ENCODE results near the gene TTLL7. TPM values are rescaled to one million over a fixed set of nuclear protein-coding genes. Genes with fewer than 3 reads are reported as not detected.

TTLL7 gene
- total RNA-seq, 1 experiment from 2014 or later: 6.6 TPM

DNA sequence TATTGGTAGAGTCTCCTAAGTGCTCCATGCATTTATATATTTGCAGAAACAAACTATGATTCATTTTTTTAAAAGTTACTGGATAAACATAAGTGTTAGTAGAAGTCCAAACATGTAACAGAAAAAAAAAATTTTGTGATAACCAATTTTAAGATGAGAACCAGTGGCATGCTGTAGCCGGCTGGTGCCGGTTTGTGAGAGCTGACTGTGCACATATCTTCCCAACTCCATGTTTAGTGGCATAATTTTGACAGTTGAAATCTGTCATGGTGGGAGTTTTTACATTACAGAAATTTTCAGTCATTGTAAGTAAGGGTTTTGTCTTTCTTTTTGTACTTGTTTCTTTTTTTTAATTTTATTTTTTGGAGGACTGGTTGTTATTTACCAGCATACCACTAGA is 141.2 kb downstream of the TTLL7 start:
- Histone ChIP-seq H4K8ac (replicated peaks; ENCODE audit: insufficient read length, low read depth, low read length) (no peak overlapping the region), H2BK5ac (ENCODE audit: insufficient read length, low read length) (no peak overlapping the region)

More for the DNA sequence above, 141.2 kb downstream of the TTLL7 start:
- Histone ChIP-seq H2BK12ac (ENCODE audit: insufficient read length, low read depth, low read length) (no peak overlapping the region), H3K4me2 (ENCODE audit: insufficient read depth, insufficient read length, low read length) (no peak overlapping the region), H3K14ac (ENCODE audit: insufficient read depth, low read length) (no peak overlapping the region), H3K4ac (ENCODE audit: low read depth, low read length) (no peak overlapping the region), H3K4me1 (ENCODE audit: insufficient read depth, low read length) (no peaks in the 10 kb centered on the region), H3K23ac (ENCODE audit: insufficient read length, low read depth, low read length) (no peak overlapping the region), H4K91ac (ENCODE audit: insufficient read length, low read depth, low read length) (no peak overlapping the region), H3K27ac (ENCODE audit: insufficient read length, low read depth, low read length) (no peak overlapping the region), H3K18ac (ENCODE audit: insufficient read length, low read depth, low read length) (no peak overlapping the region), H4K5ac (ENCODE audit: insufficient read length, low read depth, low read length) (no peak overlapping the region), H3K9ac (ENCODE audit: extremely low read depth, insufficient read length, low read length) (no peak overlapping the region), H3K79me1 (ENCODE audit: insufficient read depth, low read depth, low read length, poor library complexity, severe bottlenecking) (no peaks in the 10 kb centered on the region), H3K23me2 (ENCODE audit: insufficient read length, low read depth, low read length, poor library complexity, severe bottlenecking) (no peaks in the 10 kb centered on the region), H2AFZ (ENCODE audit: low read length) (no peak overlapping the region), H2BK15ac (ENCODE audit: low read depth, low read length) (no peak overlapping the region), H3K56ac (ENCODE audit: insufficient read length, low read depth, low read length) (no peak overlapping the region), H4K20me1 (ENCODE audit: control insufficient read depth, insufficient read depth, insufficient read length) (no peaks in the 10 kb centered on the region), H2AK5ac (ENCODE audit: insufficient read length, low read length) (no peak overlapping the region), H3K9me3 (ENCODE audit: control insufficient read depth, low read depth, low read length) (no peaks in the 10 kb centered on the region), H3T11ph (ENCODE audit: low read length) (no peak overlapping the region), H3K79me2 (ENCODE audit: insufficient read depth, low read length) (no peaks in the 10 kb centered on the region), H3K27me3 (ENCODE audit: insufficient read depth, low read length) (no peaks in the 10 kb centered on the region), H2BK20ac (ENCODE audit: low read depth, low read length, poor library complexity, severe bottlenecking) (no peak overlapping the region), H2BK120ac (ENCODE audit: low read depth, low read length, poor library complexity, severe bottlenecking) (no peak overlapping the region)
- no CpG with 5 or more reads among the region's 2 CpGs for WGBS (ENCODE audit: extremely low coverage, insufficient read length, low lambda C conversion rate)
- TF ChIP-seq, protein P1, sequence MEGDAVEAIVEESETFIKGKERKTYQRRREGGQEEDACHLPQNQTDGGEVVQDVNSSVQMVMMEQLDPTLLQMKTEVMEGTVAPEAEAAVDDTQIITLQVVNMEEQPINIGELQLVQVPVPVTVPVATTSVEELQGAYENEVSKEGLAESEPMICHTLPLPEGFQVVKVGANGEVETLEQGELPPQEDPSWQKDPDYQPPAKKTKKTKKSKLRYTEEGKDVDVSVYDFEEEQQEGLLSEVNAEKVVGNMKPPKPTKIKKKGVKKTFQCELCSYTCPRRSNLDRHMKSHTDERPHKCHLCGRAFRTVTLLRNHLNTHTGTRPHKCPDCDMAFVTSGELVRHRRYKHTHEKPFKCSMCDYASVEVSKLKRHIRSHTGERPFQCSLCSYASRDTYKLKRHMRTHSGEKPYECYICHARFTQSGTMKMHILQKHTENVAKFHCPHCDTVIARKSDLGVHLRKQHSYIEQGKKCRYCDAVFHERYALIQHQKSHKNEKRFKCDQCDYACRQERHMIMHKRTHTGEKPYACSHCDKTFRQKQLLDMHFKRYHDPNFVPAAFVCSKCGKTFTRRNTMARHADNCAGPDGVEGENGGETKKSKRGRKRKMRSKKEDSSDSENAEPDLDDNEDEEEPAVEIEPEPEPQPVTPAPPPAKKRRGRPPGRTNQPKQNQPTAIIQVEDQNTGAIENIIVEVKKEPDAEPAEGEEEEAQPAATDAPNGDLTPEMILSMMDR (conservative IDR thresholded peaks at IDR 0.05): no peak
- no peak for DNase-seq
- Mint-ChIP-seq H3K9me3 (no peaks in the 10 kb centered on the region), H3K36me3 (ENCODE audit: insufficient read depth in 1 of 3, low read depth in 3 of 3) (no peaks in the 10 kb centered on the region), H3K27ac (no peak overlapping the region), H3K4me1 (peaks cover 4 to 5% of the 10 kb centered on the region in 2 experiments), H3K27me3 (ENCODE audit: low read depth) (peaks cover 10% of the 10 kb centered on the region), H3K4me3 (no peak overlapping the region)
